Stimulated activated CD8-positive, alpha-beta memory T cell treated with anti-CD3 and anti-CD28 coated beads, Interleukin-4, amount 100 ng/mL, for 48 hours (primary cell): Measurements from ENCODE around the gene ARSA.
A peak's percentile ranks its signal among the peaks of the same experiment; 100 is the strongest.

Experiments used
- DNase-seq: peaks from one replicate; pipeline ENCODE4 v3.0.0-alpha.2; 2020

Gene ARSA

GRCh38 chr22:50601669-50602337 lies 26.1 kb downstream of the ARSA start:
- DNase-seq = no peak

- DNase-seq = no peak
Observed at GRCh38 chr22:50600967-50601668, 26.8 kb downstream of the ARSA start.

- no peak for DNase-seq
Observed at GRCh38 chr22:50600538-50600937, 27.4 kb downstream of the ARSA start, which contains the start of gene MAPK8IP2. MAPK8IP2 (plus strand) TSS chr22:50600793; CDS start chr22:50600819, 26 bp downstream.

- DNase-seq = peak; percentile 80
Observed at GRCh38 chr22:50599816-50600455, 28.0 kb downstream of the ARSA start.

- DNase-seq = no peak
Observed at GRCh38 chr22:50597097-50597496, 30.9 kb downstream of the ARSA start.

GRCh38 chr22:50595189-50595588 lies 32.8 kb downstream of the ARSA start:
- DNase-seq = no peak

GRCh38 chr22:50587407-50587806 lies 40.5 kb downstream of the ARSA start:
- no peak for DNase-seq

- DNase-seq = no peak
Observed at GRCh38 chr22:50586416-50586815, 41.5 kb downstream of the ARSA start.

- no peak for DNase-seq
Observed at GRCh38 chr22:50585781-50586180, 42.2 kb downstream of the ARSA start.

GRCh38 chr22:50585238-50585637 lies 42.7 kb downstream of the ARSA start:
- DNase-seq = no peak

GRCh38 chr22:50584106-50585096 lies 43.6 kb downstream of the ARSA start:
- no peak for DNase-seq

- DNase-seq = no peak
Observed at GRCh38 chr22:50583294-50583861, 44.6 kb downstream of the ARSA start.

GRCh38 chr22:50582493-50583293 lies 45.3 kb downstream of the ARSA start, which contains the start of gene CHKB:
CHKB (minus strand) TSS chr22:50582849; CDS start chr22:50582781, 68 bp downstream.
- DNase-seq = peak; percentile 98

- DNase-seq = peak; percentile 58
Observed at GRCh38 chr22:50581950-50582492, 45.9 kb downstream of the ARSA start.

GRCh38 chr22:50581031-50581949 lies 46.7 kb downstream of the ARSA start:
- DNase-seq = no peak

GRCh38 chr22:50579752-50580151 lies 48.2 kb downstream of the ARSA start:
- DNase-seq = no peak

GRCh38 chr22:50578776-50579310 lies 49.1 kb downstream of the ARSA start:
- DNase-seq = no peak

GRCh38 chr22:50577987-50578775 lies 49.8 kb downstream of the ARSA start, which contains the start of gene CPT1B:
CPT1B (minus strand) TSS chr22:50578427; CDS start chr22:50577915, 512 bp downstream.
- no peak for DNase-seq

GRCh38 chr22:50577697-50577986 lies 50.3 kb downstream of the ARSA start:
- no peak for DNase-seq
